Erythroblast (primary cell): Measurements from ENCODE around the gene IPO13.

Experiments
- GATA1 ChIP-seq: IDR thresholded peaks from 2 replicates; pipeline ENCODE4 v1.6.1; 2011; ENCODE audit warnings: low read depth, mild to moderate bottlenecking, control low read depth, low read length, moderate library complexity
- POLR2A ChIP-seq: IDR thresholded peaks from 2 replicates; pipeline ENCODE4 v1.6.1; 2011; ENCODE audit warnings: mild to moderate bottlenecking, low read length

- no peak for TF ChIP-seq POLR2A
- no peak for TF ChIP-seq GATA1
Measured at GRCh38 chr1:43973981-43974442, 27.3 kb downstream of the IPO13 start.
